Neural cell (in vitro differentiated cells): ENCODE measurements around the gene CCT3. TPM values are rescaled to one million over a fixed set of nuclear protein-coding genes. Genes with fewer than 3 reads are reported as not detected.

Experiments used
- H2AFZ ChIP-seq: fragments of 200-600, 300-800 bp; sonication (generic), shearing (Covaris generic); 2 replicates; pipeline ENCODE4 v1.6.0; 2014; ENCODE audit warnings: low read depth, mild to moderate bottlenecking, antibody characterized with exemption, low read length, moderate library complexity
- H3F3A ChIP-seq: fragments of 200-600 bp; shearing (Covaris generic); 2 replicates; pipeline ENCODE4 v1.6.1; 2016; ENCODE audit warnings: mild to moderate bottlenecking, moderate library complexity, mixed read lengths, antibody characterized with exemption, low read length; ENCODE audit not compliant: insufficient read depth, poor library complexity, severe bottlenecking
- H3K27ac ChIP-seq: fragments of 200-600, 300-800 bp; sonication (generic), shearing (Covaris generic); 2 replicates; pipeline ENCODE4 v1.5.1; 2014; ENCODE audit warnings: mild to moderate bottlenecking, low read length, moderate library complexity
- H3K27me3 ChIP-seq: fragments of 300-800, 200-600 bp; sonication (generic), shearing (Covaris generic); 2 replicates; pipeline ENCODE4 v1.6.0; 2014; ENCODE audit warnings: mild to moderate bottlenecking, low read depth, low read length, moderate library complexity; ENCODE audit not compliant: insufficient read depth
- H3K36me3 ChIP-seq: fragments of 300-800, 200-600 bp; sonication (generic), shearing (Covaris generic); 2 replicates; pipeline ENCODE4 v1.5.1; 2014; ENCODE audit warnings: mild to moderate bottlenecking, antibody characterized with exemption, low read length, moderate library complexity; ENCODE audit not compliant: insufficient read depth
- H3K4me2 ChIP-seq: fragments of 300-800, 200-600 bp; sonication (generic), shearing (Covaris generic); 2 replicates; pipeline ENCODE4 v1.6.0; 2014; ENCODE audit warnings: mild to moderate bottlenecking, low read length
- H3K4me3 ChIP-seq: fragments of 300-800, 200-600 bp; sonication (generic), shearing (Covaris generic); 2 replicates; pipeline ENCODE4 v1.5.1; 2014; ENCODE audit warnings: mild to moderate bottlenecking, low read length, moderate library complexity
- H3K79me2 ChIP-seq: fragments of 200-600 bp; shearing (Covaris generic); replicated peaks from 2 replicates; pipeline ENCODE4 v1.6.0; 2014; ENCODE audit warnings: mild to moderate bottlenecking, low read length, moderate library complexity; ENCODE audit not compliant: insufficient read depth
- H3K9ac ChIP-seq: fragments of 300-800, 200-600 bp; sonication (generic), shearing (Covaris generic); 2 replicates; pipeline ENCODE4 v1.6.1; 2016; ENCODE audit warnings: mild to moderate bottlenecking, low read length, mixed read lengths
- H3K9me2 ChIP-seq: fragments of 200-600 bp; shearing (Covaris generic); 2 replicates; pipeline ENCODE4 v1.6.1; 2016; ENCODE audit warnings: mild to moderate bottlenecking, low read length, mixed read lengths; ENCODE audit not compliant: insufficient read depth
- H3K9me3 ChIP-seq: fragments of 200-600, 300-800 bp; sonication (generic), shearing (Covaris generic); 2 replicates; pipeline ENCODE4 v1.6.1; 2016; ENCODE audit warnings: mild to moderate bottlenecking, mixed run types, low read length, moderate library complexity, mixed read lengths
- H4K20me1 ChIP-seq: fragments of 200-600 bp; shearing (Covaris generic); 2 replicates; pipeline ENCODE4 v1.6.1; 2016; ENCODE audit warnings: mild to moderate bottlenecking, mixed run types; ENCODE audit not compliant: insufficient read depth
- EP300 ChIP-seq: fragments of 450-650 bp; conservative IDR thresholded peaks from 2 replicates; pipeline ENCODE4 v1.6.1; 2014; ENCODE audit warnings: antibody characterized with exemption, mild to moderate bottlenecking, moderate library complexity; ENCODE audit not compliant: poor library complexity, severe bottlenecking
- EZH2 ChIP-seq: fragments of 200-600, 300-800 bp; shearing (Covaris generic), sonication (generic); IDR thresholded peaks from 2 replicates; pipeline ENCODE4 v1.6.1; 2014; ENCODE audit warnings: antibody characterized with exemption, low read length, borderline replicate concordance, mild to moderate bottlenecking; ENCODE audit not compliant: insufficient read depth, poor library complexity, severe bottlenecking
- MXI1 ChIP-seq: fragments of 450-650 bp; conservative IDR thresholded peaks from 2 replicates; pipeline ENCODE4 v1.6.1; 2014; ENCODE audit warnings: antibody characterized with exemption, mild to moderate bottlenecking; ENCODE audit not compliant: poor library complexity, severe bottlenecking
- POLR2AphosphoS5 ChIP-seq: IDR thresholded peaks from 2 replicates; pipeline ENCODE4 v1.6.1; 2012
- RAD21 ChIP-seq: fragments of 450-650 bp; conservative IDR thresholded peaks from 2 replicates; pipeline ENCODE4 v1.6.1; 2014; ENCODE audit warnings: antibody characterized with exemption, mild to moderate bottlenecking, moderate library complexity
- SMC3 ChIP-seq: fragments of 450-650 bp; conservative IDR thresholded peaks from 2 replicates; pipeline ENCODE4 v1.6.1; 2014; ENCODE audit warnings: antibody characterized with exemption, mild to moderate bottlenecking, moderate library complexity; ENCODE audit not compliant: poor library complexity
- TAF1 ChIP-seq: IDR thresholded peaks from 2 replicates; pipeline ENCODE4 v1.6.1; 2012; ENCODE audit warnings: low read depth
- polyA plus RNA-seq: library from polyadenylated mRNA; depleted of rRNA; stranded (reverse); fragments of >200 nt; gene quantifications from 2 replicates; pipeline ENCODE4 v1.2.3, GENCODE V29; 2014
- TF ChIP-seq, protein P1 (sequence below): fragments of 450-650 bp; IDR thresholded peaks from 2 replicates; pipeline ENCODE4 v1.5.1; 2014; ENCODE audit warnings: antibody characterized with exemption, mild to moderate bottlenecking, moderate library complexity; ENCODE audit not compliant: poor library complexity, severe bottlenecking
- TF ChIP-seq, protein P2 (sequence below): IDR thresholded peaks from 2 replicates; pipeline ENCODE4 v1.6.1; 2012; ENCODE audit warnings: borderline replicate concordance

Gene CCT3
- polyA plus RNA-seq, 1 donor from 2014 or later, result 288 TPM

DNA sequence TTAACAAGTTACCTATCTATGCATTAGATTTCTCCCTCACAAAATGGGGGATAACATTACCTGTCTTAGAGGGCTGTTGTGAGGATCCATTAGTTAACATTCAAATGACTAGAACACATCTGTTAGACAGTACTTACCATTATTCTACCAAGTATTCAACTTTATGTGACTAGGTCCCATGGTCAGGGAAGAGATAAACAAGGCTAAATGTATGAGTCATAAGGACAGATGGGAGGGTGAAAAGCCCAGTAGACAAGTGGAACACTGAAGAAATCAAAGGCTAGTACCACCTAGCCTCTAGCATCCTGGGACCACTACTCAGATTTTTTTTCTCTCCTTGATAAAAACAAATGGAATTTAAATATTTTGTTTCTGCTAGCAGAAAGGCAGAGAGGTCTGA, 30.0 kb downstream of the CCT3 start:
- no peaks in the 10 kb centered on the region for H3K27me3 ChIP-seq
- H4K20me1 ChIP-seq, result no peaks in the 10 kb centered on the region
- peaks cover 12% of the 10 kb centered on the region for H3K36me3 ChIP-seq
- TF ChIP-seq, protein P1, sequence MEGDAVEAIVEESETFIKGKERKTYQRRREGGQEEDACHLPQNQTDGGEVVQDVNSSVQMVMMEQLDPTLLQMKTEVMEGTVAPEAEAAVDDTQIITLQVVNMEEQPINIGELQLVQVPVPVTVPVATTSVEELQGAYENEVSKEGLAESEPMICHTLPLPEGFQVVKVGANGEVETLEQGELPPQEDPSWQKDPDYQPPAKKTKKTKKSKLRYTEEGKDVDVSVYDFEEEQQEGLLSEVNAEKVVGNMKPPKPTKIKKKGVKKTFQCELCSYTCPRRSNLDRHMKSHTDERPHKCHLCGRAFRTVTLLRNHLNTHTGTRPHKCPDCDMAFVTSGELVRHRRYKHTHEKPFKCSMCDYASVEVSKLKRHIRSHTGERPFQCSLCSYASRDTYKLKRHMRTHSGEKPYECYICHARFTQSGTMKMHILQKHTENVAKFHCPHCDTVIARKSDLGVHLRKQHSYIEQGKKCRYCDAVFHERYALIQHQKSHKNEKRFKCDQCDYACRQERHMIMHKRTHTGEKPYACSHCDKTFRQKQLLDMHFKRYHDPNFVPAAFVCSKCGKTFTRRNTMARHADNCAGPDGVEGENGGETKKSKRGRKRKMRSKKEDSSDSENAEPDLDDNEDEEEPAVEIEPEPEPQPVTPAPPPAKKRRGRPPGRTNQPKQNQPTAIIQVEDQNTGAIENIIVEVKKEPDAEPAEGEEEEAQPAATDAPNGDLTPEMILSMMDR, result no peak
- TF ChIP-seq SMC3, result no peak
- TF ChIP-seq, protein P2, sequence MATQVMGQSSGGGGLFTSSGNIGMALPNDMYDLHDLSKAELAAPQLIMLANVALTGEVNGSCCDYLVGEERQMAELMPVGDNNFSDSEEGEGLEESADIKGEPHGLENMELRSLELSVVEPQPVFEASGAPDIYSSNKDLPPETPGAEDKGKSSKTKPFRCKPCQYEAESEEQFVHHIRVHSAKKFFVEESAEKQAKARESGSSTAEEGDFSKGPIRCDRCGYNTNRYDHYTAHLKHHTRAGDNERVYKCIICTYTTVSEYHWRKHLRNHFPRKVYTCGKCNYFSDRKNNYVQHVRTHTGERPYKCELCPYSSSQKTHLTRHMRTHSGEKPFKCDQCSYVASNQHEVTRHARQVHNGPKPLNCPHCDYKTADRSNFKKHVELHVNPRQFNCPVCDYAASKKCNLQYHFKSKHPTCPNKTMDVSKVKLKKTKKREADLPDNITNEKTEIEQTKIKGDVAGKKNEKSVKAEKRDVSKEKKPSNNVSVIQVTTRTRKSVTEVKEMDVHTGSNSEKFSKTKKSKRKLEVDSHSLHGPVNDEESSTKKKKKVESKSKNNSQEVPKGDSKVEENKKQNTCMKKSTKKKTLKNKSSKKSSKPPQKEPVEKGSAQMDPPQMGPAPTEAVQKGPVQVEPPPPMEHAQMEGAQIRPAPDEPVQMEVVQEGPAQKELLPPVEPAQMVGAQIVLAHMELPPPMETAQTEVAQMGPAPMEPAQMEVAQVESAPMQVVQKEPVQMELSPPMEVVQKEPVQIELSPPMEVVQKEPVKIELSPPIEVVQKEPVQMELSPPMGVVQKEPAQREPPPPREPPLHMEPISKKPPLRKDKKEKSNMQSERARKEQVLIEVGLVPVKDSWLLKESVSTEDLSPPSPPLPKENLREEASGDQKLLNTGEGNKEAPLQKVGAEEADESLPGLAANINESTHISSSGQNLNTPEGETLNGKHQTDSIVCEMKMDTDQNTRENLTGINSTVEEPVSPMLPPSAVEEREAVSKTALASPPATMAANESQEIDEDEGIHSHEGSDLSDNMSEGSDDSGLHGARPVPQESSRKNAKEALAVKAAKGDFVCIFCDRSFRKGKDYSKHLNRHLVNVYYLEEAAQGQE, result no peak
- no peak for TF ChIP-seq POLR2AphosphoS5
- no peak for TF ChIP-seq EZH2
- TF ChIP-seq MXI1, result no peak
- no peak for TF ChIP-seq EP300
- no peak for TF ChIP-seq RAD21
- TF ChIP-seq TAF1, result no peak
- H3K79me2 ChIP-seq, result no peaks in the 10 kb centered on the region
- H3K9me2 ChIP-seq, result no peaks in the 10 kb centered on the region
- no peak overlapping the region for H3K9ac ChIP-seq
- no peak overlapping the region for H3K27ac ChIP-seq
- no peak overlapping the region for H3K4me2 ChIP-seq
- H3F3A ChIP-seq, result no peaks in the 10 kb centered on the region
- no peak overlapping the region for H2AFZ ChIP-seq
- H3K4me3 ChIP-seq, result no peak overlapping the region
- no peaks in the 10 kb centered on the region for H3K9me3 ChIP-seq

DNA sequence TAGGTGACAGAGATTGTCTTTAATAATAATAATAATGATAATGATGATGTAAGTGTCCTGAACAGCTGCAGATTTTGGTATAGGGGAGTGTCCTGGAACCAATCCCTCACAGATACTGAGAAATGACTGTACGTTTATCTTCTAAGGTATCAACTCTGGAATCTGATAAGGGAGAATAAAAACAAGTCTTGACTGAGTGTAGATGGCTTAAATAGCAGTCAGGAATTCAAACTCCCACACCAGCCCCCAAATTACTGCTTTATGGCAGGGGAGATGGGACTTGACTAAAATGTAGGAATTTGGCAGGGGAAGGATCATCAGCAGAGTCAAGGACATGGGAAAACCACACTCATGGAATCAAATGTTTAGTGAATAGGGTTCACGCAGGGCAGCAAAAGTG, 32.9 kb downstream of the CCT3 start:
- Histone ChIP-seq H3K36me3 (no peaks in the 10 kb centered on the region), H3K9me3 (no peaks in the 10 kb centered on the region), H3K9me2 (no peaks in the 10 kb centered on the region), H3K4me3 (no peak overlapping the region), H3F3A (no peaks in the 10 kb centered on the region), H3K27me3 (no peaks in the 10 kb centered on the region), H3K9ac (no peak overlapping the region), H3K4me2 (no peak overlapping the region), H3K79me2 (no peaks in the 10 kb centered on the region), H3K27ac (no peak overlapping the region), H4K20me1 (no peaks in the 10 kb centered on the region), H2AFZ (no peak overlapping the region)
- TF ChIP-seq MXI1 (no peak), RAD21 (no peak), EP300 (no peak), SMC3 (no peak), TAF1 (no peak), POLR2AphosphoS5 (no peak), EZH2 (no peak)
- TF ChIP-seq, protein P2, result no peak
- TF ChIP-seq, protein P1, result no peak
